ENCODE data around the gene MBL2. TPM values are rescaled to one million over a fixed set of nuclear protein-coding genes. Genes with fewer than 3 reads are reported as not detected.

Gene MBL2
- total RNA-seq, 1 experiment from 2014 or later: not detected

GRCh38 chr10:52771534-52772445 lies 794 bp downstream of the MBL2 start:
- H3K9me3 ChIP-seq (ENCODE audit: insufficient read depth, low read depth): no peaks in the 10 kb centered on the region
- no peaks in the 10 kb centered on the region for H3K79me2 ChIP-seq (ENCODE audit: low read depth)
- POLR2A ChIA-PET (ENCODE audit: unreplicated experiment): no interaction called here
- H3K9me2 ChIP-seq (ENCODE audit: insufficient read depth): no peaks in the 10 kb centered on the region
- H4K20me1 ChIP-seq (ENCODE audit: insufficient read depth): no peaks in the 10 kb centered on the region
- no peak overlapping the region for H2AFZ ChIP-seq
- H3K4me1 ChIP-seq (replicated peaks; ENCODE audit: insufficient read depth): peaks cover 17% of the 10 kb centered on the region
- TF ChIP-seq CTCF (conservative IDR thresholded peaks at IDR 0.05) (no peak), EZH2 (IDR thresholded peaks at IDR 0.05; ENCODE audit: low read depth) (no peak)
- no peak for DNase-seq
- no peak overlapping the region for H3K27ac ChIP-seq
- no TSS peak for BruUV-seq (replicated peaks)
- H3K27me3 ChIP-seq (ENCODE audit: insufficient read depth, low read depth): no peaks in the 10 kb centered on the region
- H3K36me3 ChIP-seq (ENCODE audit: low read depth): no peaks in the 10 kb centered on the region
- CTCF ChIA-PET: no interaction called here
- intact Hi-C loops (cut with micrococcal nuclease; ENCODE audit: unreplicated experiment): no loop called here
- no peaks in the 10 kb centered on the region for H3F3A ChIP-seq (ENCODE audit: insufficient read depth, low read depth)
- no peak overlapping the region for H3K4me3 ChIP-seq
- H3K4me2 ChIP-seq: peak overlapping the region; percentile 18

GRCh38 chr10:52770904-52771303 lies 1.7 kb downstream of the MBL2 start:
- ChIA-PET POLR2A (ENCODE audit: unreplicated experiment) (no interaction called here), CTCF (no interaction called here)
- intact Hi-C loops (cut with micrococcal nuclease; ENCODE audit: unreplicated experiment): no loop called here
- Histone ChIP-seq H3K4me3 (no peak overlapping the region), H3K79me2 (ENCODE audit: low read depth) (no peaks in the 10 kb centered on the region), H3K4me1 (replicated peaks; ENCODE audit: insufficient read depth) (peaks cover 17% of the 10 kb centered on the region), H3K27ac (no peak overlapping the region), H3K9me2 (ENCODE audit: insufficient read depth) (no peaks in the 10 kb centered on the region), H3K4me2 (0 out of 2 replicates have a peak overlapping the region, but pooled peaks have one; percentile 18), H2AFZ (no peak overlapping the region), H4K20me1 (ENCODE audit: insufficient read depth) (no peaks in the 10 kb centered on the region), H3F3A (ENCODE audit: insufficient read depth, low read depth) (no peaks in the 10 kb centered on the region), H3K27me3 (ENCODE audit: insufficient read depth, low read depth) (no peaks in the 10 kb centered on the region), H3K36me3 (ENCODE audit: low read depth) (no peaks in the 10 kb centered on the region), H3K9me3 (ENCODE audit: insufficient read depth, low read depth) (no peaks in the 10 kb centered on the region)
- TF ChIP-seq EZH2 (IDR thresholded peaks at IDR 0.05; ENCODE audit: low read depth) (no peak), CTCF (conservative IDR thresholded peaks at IDR 0.05) (no peak)
- BruUV-seq (replicated peaks): no TSS peak
- no peak for DNase-seq

- no peak overlapping the region for H3K4me2 ChIP-seq
- no peaks in the 10 kb centered on the region for H4K20me1 ChIP-seq (ENCODE audit: insufficient read depth)
- no peak overlapping the region for H3K27ac ChIP-seq
- H2AFZ ChIP-seq: no peak overlapping the region
- no peaks in the 10 kb centered on the region for H3K79me2 ChIP-seq (ENCODE audit: low read depth)
- no TSS peak for BruUV-seq (replicated peaks)
- no peaks in the 10 kb centered on the region for H3F3A ChIP-seq (ENCODE audit: insufficient read depth, low read depth)
- no peak overlapping the region for H3K4me3 ChIP-seq
- CTCF ChIA-PET: no interaction called here
- H3K27me3 ChIP-seq (ENCODE audit: insufficient read depth, low read depth): no peaks in the 10 kb centered on the region
- no peaks in the 10 kb centered on the region for H3K9me3 ChIP-seq (ENCODE audit: insufficient read depth, low read depth)
- peaks cover 17% of the 10 kb centered on the region for H3K4me1 ChIP-seq (replicated peaks; ENCODE audit: insufficient read depth)
- H3K9me2 ChIP-seq (ENCODE audit: insufficient read depth): no peaks in the 10 kb centered on the region
- intact Hi-C loops (cut with micrococcal nuclease; ENCODE audit: unreplicated experiment): no loop called here
- POLR2A ChIA-PET (ENCODE audit: unreplicated experiment): no interaction called here
- no peaks in the 10 kb centered on the region for H3K36me3 ChIP-seq (ENCODE audit: low read depth)
- DNase-seq: no peak
- TF ChIP-seq EZH2 (IDR thresholded peaks at IDR 0.05; ENCODE audit: low read depth) (no peak), CTCF (conservative IDR thresholded peaks at IDR 0.05) (no peak)
Measured at GRCh38 chr10:52769966-52770365, 2.6 kb downstream of the MBL2 start.
